GM19035 (cell line): ENCODE measurements around the gene AFAP1.

Experiments used
- ATAC-seq: cut with Tn5 transposase; IDR thresholded peaks from one replicate; pipeline ENCODE4 v1.9.1; 2021; ENCODE audit not compliant: unreplicated experiment

The AFAP1 gene

GRCh38 chr4:7726665-7727413 is 212.8 kb downstream of the AFAP1 start:
- no peak for ATAC-seq

- no peak for ATAC-seq
Measured at GRCh38 chr4:7725951-7726350, 213.7 kb downstream of the AFAP1 start.

GRCh38 chr4:7723625-7724024 is 216.0 kb downstream of the AFAP1 start:
- no peak for ATAC-seq

GRCh38 chr4:7722766-7723387 is 216.8 kb downstream of the AFAP1 start:
- no peak for ATAC-seq

- no peak for ATAC-seq
Measured at GRCh38 chr4:7721984-7722551, 217.6 kb downstream of the AFAP1 start.

- ATAC-seq, result no peak
Measured at GRCh38 chr4:7719354-7720174, 220.1 kb downstream of the AFAP1 start.

- no peak for ATAC-seq
Measured at GRCh38 chr4:7717946-7718490, 221.6 kb downstream of the AFAP1 start.

GRCh38 chr4:7717161-7717560 is 222.5 kb downstream of the AFAP1 start:
- ATAC-seq, result no peak

GRCh38 chr4:7716010-7716721 is 223.5 kb downstream of the AFAP1 start:
- no peak for ATAC-seq

- ATAC-seq, result no peak
Measured at GRCh38 chr4:7715271-7716009, 224.2 kb downstream of the AFAP1 start.

GRCh38 chr4:7714738-7715137 is 224.9 kb downstream of the AFAP1 start:
- no peak for ATAC-seq

- no peak for ATAC-seq
Measured at GRCh38 chr4:7714176-7714575, 225.5 kb downstream of the AFAP1 start.

GRCh38 chr4:7713757-7714156 is 225.9 kb downstream of the AFAP1 start:
- no peak for ATAC-seq

- ATAC-seq, result no peak
Measured at GRCh38 chr4:7712021-7712671, 227.5 kb downstream of the AFAP1 start.

- no peak for ATAC-seq
Measured at GRCh38 chr4:7711307-7711963, 228.2 kb downstream of the AFAP1 start.

GRCh38 chr4:7710576-7711306 is 228.9 kb downstream of the AFAP1 start:
- no peak for ATAC-seq

- no peak for ATAC-seq
Measured at GRCh38 chr4:7710126-7710525, 229.5 kb downstream of the AFAP1 start.

- no peak for ATAC-seq
Measured at GRCh38 chr4:7709431-7709830, 230.2 kb downstream of the AFAP1 start.
